ENCODE measurements around the gene DDX3X.
"Not testable (repeated sequence)": the region's sequence is repeated elsewhere in the genome, so short reads cannot be mapped to it uniquely, and the experiment has no call there.

The DDX3X gene

DNA sequence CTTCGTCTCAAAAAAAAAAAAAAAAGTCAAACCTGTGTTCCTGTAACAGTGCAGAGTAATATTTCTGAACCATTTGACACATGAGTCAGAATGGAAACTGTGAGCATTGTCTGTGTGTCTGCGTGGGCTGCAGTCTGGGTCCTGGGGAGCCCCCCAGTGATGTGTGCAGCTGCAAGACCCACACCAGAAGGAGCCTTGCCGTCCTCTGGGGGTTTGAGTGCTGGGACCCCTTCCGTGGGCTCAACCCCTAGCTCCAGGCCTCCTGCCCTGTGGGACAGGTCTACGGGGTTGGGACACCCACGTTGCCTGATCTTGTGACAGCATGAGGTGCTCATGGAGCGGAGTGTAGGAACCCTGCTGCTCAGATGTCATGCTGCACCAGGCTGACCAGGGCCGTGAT is 43.7 kb downstream of the DDX3X start:
- no peak for DNase-seq

DNA sequence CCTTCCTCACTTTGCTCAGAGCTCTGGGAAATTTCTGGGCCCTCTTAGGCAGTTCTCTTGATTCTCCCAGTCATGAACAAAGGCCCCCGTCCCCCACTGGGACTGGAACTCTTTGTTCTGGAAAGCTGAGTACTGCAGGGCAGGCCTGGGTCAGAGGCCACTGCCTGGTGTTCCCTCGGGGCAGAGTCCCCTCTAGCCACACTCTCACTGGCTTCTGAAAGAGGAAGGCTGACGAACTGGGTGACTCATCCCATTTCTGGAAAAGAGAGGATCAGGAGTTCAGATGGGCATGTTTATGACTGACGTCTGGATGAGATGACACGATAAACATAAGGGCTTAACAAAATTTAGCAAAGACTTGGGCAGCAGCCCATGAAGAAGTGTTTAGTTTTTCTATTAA is 47.7 kb downstream of the DDX3X start:
- no peak for DNase-seq

DNA sequence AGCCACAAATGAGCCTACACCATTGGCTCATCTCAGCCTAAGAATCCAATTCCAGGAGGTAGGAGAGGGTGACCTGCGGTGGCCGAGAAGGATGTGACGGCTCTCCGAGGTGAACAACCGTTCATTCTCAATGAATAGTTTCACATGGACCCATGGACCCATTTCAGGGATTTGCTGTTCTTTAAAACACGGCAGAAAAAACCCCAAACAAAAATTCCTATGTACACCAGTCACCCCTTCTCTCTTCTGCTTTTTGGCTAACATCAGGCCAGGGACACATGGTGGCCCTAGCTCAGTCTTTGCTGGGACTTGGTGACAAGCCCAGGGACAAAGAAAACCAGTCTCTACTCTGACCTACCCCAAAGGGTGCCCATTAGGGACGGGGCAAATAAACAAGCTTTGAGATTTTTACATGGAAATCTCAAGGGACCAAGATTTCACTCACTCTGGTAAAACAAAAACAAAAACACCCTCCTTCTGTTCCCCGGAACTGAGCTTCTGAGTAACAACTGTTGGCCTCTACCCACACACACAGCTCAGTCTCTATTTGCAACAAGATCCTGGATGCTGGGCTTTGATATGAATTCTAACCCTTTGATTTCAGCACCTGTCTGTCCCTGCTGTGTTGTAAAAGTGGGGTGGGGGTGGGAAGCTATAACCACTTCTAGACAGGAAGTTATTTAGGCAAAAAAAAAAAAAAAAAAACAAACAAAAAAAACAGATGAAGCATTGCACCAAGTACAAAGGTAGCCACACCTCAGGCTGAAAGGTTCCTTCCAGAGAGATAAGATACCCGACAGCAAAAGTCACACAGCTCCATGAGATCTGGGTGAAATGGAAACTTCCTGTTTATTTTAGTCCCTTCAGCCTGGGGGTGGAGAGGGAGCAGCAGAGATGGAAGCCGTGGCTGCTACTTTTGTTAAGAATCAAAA is 49.0 kb downstream of the DDX3X start:
- DNase-seq = no peak

DNA sequence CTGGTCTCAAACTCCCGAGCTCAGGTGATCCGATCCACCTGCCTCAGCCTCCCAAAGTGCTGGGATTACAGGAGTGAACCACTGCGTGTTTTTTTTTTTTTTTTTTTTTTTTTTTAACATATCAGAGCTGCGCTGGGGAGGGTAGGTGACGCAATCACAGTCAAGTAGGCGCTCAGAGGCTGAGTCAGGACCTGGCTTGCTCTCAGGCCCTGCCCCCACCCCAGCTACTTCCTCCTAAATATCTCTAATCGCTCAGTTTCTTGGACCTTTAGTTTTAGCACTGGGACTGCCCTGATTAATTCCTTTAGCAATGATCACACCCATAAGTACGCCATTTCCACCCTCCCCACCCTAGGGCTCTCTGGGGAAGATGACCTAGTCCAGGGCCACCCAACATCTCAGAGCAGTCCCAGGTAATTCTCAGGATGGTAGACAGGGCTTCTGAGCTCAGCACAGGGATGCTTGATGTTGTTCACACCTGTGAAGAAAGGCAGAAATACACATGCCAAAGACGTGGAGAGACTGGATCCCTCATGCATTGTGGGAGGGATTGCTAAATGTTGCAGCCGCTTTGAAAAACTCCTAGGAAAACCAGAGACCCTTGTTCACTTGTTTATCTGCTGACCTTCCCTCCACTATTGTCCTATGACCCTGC is 50.2 kb downstream of the DDX3X start:
- no peak for DNase-seq

DNA sequence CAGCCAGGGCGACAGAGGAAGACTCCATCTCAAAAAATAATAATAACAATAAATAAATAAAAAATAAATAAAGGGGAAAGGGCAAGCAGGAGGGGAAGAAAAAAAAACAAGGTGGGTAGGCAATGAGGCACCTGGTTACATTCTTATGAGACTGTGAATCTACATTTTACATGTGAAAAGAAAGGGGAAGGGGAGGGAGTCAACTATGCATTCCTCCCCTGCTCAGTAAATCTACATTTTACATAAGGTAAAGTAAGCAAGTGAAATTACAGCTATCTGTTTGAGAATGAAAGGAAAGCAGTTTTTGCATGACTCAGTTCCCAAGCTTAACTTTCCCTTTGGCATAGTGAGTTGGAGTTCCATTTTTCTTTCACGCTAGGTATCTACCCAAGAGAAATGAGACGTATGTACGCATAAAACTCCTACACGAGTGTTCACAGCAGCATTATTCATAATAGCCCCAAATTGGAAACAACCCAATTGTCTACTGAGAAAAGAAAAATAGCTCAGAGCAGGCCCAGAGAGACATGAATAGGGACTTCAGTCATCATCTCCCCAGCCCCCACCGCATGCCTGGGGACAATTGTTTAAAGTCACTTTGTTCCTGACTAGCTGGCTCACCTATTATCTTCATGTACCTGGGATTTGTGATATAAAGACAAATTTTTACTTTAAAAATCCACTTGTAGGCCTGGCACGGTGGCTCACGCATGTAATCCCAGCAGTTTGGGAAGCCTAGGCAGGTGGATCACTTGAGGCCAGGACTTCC is 52.4 kb downstream of the DDX3X start:
- no peak for DNase-seq

DNA sequence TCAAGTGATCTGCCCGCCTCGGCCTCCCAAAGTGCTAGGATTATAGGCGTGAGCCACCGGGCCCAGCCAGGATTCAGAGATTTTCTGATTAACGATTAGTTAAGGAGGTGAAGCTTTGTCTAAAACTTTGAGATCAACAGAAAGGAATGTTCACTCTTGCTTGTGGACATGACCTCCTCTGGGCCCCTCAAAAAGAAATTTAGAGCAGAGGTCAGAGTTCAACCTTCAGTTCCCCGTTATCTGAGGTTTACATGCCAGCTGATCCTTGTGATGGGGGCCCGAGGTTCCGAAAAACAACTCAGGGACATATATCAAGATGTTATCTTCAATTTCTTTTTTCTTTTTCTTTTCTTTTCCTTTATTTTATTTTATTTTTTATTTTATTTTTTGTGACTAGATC is 54.6 kb downstream of the DDX3X start:
- no peak for DNase-seq

DNA sequence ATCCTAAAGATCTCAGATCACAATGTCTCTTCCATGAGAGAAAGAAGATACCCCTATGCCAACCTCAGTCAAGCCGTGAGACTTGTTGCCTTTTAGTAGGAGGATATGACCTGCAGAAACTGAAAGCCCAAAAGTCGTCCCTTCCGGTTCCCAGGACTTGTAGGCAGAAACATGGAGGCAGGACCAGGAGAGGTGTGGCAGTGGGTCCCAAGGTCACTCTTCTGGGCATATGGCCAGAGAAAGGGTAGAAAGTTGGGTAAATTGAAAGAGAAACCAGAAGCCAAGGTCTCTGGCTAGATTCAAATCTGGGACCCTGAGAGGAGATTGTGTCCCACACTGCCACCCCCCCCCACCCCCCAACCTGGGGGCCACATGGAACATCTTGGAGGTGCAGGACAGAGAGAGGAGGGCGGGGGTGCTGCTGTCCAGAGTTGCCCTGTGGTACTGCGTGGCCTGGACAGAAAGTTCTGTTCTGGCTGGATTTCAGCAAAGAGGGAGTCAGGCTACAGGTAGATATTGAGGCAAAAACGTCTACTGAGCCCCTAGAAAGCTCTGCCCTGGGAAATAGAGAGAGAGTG is 55.4 kb downstream of the DDX3X start:
- DNase-seq = no peak

DNA sequence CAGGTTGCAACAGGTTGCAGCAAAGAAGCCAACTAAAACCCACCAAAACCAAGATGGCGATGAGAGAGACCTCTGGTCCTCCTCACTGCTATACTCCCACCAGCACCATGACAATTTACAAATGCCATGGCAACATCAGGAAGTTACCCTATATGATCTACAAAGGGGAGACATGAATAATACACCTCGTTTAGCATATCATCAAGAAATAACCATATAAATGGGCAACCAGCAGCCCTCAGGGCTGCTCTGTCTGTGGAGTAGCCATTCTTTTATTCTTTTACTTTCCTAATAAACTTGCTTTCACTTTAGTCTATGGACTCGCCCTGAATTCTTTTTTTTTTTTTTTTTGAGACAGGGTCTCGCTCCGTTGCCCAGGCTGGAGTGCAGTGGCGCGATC is 56.6 kb downstream of the DDX3X start:
- not testable (repeated sequence) for DNase-seq

DNA sequence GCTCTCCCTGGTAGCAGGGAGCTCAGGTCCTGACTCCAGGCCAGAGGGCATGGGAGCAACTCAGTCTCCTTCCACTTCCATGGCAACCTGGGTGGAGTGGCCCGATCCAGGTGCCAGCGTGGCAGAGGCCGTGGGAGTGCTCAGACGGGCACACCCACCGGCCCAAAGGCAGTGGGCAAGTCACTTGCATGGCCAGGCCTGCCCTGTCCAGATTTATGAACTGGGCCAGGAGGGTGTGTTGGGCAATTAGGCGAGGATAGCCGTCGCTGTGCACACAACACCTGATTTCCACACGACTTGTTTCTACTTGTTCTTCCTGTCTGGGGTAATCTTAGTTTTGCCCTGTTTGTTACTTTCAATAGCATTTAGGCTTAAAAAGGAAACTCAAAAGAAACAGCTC is 57.6 kb downstream of the DDX3X start:
- DNase-seq = no peak

DNA sequence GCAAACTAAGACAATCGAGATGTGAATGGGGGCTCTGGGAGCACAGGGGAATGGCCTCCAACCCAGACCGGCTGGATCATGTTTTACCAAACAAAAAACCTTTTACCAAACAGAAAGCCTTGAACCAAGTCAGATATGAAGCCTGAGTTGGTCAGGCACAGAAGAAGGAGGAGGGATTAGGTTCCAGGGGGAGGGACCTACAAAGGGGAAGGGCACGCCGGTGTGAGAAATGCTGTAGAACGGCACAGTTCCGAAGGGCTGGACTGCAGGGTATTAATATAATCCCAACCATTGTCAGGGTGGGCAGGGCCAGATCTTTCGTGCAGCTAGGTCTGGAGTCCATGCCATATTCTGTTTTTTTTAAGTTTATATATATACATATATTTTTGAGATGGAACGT is 60.3 kb downstream of the DDX3X start:
- no peak for DNase-seq

DNA sequence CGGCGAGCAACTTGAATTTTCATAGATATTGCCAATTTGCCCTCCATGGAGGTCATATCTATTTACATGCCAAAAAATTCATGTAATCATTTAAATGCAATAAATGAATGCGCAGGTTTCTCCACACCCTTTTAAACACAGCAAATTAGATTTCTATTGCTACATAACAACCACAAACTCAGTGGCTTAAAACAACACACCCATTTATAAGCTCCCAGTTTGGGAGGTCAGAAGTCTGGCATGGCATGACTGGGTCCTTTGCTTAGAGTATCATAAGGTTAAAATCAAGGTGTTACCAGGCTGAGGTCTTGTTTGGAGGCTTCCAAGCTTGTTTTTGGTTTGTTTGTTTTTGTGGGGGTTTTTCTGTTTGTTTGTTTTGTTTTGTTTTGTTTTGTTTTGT is 63.3 kb downstream of the DDX3X start:
- DNase-seq = no peak

DNA sequence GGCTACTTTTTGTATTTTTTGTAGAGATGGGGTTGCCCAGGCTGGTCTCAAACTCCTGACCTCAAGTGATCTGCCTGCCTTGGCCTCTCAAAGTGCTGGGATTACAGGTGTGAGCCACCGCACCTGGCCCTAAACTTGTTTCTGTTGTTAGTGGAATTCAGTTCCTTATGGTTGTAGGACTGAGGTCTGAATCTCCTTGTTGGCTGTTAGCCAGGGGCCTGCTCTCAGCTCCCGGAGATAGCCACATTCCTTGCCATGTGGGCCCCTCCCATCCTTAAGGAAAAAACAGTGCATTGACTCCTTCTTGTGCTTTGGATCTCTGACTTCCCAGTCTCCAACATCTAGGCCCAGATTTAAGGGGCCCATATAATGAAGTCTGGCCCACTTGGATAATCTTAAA is 63.8 kb downstream of the DDX3X start:
- DNase-seq = no peak

DNA sequence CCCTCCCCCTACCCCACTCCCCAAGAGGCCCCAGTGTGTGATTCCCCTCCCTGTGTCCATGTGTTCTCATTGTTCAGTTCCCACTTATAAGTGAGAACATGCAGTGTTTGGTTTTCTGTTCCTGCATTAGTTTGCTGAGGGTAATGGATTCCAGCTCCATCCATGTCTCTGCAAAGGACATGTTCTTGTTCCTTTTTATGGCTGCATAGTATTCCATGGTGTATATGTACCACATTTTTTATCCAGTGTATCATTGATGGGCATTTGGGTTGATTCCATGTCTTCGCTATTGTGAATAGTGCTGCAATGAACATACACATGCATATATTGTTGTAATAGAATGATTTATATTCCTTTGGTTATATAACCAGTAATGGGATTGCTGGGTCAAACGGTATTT is 68.6 kb downstream of the DDX3X start:
- DNase-seq = not testable (repeated sequence)

DNA sequence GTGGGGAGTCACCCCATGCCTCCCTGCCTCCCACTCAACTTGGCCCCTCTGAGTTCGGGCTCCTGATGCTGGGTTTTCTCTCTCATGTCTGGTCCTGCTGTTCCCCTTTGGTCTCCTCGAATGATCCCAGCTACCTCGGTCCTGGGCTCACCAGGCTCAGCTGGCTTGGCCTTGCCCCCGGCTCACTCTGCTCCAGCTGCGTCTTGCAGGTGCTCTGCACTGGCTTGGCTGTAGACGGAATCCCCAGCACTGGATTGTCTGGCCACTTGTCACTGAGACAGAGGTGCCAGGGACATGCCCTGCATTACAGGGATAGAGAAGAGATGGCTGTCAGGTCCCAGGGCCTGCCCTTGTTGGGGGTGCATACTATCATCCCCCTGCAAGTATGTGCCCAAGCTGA is 71.6 kb downstream of the DDX3X start:
- no peak for DNase-seq

DNA sequence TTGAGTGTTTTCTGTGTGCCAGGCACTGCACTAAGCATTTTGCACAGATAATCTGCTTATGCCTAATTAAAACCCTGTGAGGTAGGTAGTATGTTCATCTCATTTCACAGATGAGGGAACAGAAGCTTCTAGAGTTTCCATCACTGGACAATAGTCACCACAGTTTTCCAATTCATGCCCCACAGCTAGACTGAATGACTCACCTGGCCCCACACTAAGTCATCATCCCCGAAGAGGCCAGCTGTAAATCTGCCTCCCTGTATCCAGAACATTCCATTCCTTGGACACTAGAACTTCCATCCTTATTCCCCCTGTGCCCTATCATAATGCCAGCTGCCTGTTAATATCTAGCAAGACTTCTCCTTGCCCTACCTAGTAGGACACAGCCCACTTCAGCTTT is 72.2 kb downstream of the DDX3X start:
- no peak for DNase-seq

DNA sequence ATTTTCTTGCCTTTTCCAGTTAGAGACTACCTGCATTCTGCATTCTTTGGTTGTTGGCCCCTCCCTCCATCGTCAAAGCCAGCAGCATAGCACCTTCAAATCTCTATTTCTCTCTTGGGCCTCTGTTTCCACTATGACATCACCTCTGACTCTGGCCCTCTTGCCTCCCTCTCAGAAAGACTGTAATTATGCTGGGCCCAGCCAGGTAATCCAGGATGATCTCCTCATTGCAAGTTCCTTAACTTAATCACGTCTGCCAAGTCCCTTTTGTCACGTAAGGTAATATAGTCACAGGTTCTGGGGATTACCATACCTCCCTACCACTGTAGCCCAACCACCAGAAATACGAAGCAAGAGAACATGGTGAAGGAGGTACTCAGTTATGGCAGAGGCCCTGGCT is 73.9 kb downstream of the DDX3X start:
- DNase-seq = no peak

DNA sequence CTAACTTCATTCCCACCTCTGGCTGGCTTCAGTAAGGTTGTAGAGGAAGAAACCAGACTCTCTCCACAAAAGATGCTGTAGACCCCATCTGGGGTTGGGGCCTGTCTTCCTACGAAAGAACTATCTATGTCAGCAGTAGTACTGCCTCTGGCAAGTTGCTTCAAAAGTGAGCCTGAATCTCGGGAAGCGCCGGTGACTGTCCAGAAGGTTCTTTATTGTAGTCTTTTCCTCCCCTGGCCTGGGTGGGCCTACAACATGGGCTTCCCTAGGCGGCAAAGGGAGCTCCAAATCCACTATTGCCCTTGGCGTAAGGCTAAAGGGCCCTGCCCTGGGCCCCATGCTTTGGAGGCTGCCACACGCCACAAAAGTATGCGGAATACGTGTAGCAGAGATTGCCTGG is 74.6 kb downstream of the DDX3X start:
- no peak for DNase-seq

DNA sequence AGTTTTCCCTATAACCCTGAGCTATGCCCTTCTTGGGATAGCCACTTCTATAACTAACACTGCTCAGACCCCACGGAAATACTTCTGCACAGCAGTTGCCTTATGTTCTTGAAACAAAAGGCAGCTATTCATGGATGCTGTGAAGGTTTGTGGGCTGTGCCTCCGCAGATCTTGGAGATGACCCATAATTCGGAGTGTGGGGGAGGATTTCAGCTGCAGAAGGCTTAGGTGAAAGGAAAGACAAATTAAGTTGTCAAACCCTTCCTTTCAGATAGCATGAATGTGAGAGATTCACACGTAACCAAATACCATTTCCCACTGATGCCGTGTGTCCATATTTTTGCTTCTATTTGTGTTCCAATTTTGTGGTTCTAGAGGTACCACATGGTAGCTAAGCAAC is 75.0 kb downstream of the DDX3X start:
- DNase-seq = no peak

DNA sequence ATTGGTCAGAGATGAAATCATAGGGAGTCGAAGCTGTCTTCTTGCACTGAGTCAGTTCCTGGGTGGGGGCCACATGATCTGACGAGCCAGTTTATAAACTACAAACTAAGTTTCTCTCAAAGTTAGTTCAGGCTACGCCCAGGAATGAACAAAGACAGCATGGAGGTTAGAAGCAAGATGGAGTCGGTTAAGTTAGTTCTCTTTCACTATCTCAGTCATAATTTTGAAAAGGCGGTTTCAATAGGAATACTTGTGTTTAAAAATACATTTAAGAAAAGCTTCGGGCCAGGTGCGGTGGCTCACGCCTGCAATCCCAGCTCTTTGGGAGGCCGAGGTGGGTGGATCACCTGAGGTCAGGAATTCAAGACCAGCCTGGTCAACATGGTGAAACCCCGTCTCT is 77.3 kb downstream of the DDX3X start:
- not testable (repeated sequence) for DNase-seq

DNA sequence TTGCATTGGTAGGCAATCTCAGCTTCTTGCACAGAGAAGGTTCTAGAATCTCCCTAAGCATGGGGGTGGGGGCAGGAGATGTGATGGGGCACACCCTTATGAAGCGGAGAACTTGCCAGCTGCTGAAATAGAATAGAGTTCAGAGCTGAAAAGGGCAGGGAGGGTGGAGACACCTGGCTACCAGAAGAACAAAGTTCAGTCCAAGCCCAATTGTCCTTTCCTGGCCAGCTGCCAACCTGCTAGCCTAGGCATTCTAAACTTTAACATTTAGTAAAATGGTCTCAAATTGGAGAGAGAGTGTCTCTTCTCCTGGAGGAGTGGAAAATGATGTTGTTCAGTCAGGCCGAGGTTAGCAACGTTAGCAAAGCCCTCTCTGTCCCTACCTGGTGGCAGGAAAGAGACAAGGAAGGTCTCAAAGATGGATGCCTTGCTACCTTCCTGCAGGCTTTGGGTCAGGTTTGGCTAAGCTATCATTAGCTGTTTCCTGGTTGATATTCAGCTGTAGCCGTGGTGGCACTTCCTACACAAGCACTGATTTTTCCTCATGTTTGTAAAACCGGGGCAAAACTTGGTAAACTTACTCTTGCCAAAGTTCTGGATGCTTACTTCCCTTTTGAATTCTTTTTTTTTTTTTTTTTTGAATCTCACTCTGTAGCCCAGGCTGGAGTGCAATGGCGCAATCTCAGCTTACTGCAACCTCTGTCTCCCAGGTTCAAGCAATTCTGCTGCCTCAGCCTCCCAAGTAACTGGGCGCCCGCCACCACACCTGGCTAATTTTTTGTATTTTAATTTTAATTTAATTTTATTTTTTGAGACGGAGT is 78.5 kb downstream of the DDX3X start:
- no peak for DNase-seq
